ENCODE data around the gene SUPT6H. TPM values are rescaled to one million over a fixed set of nuclear protein-coding genes. Genes with fewer than 3 reads are reported as not detected.

The SUPT6H gene
- total RNA-seq, 2 experiments from 2014 or later = 33.7 to 76.5 TPM

GRCh38 chr17:28714281-28714680, 52.3 kb downstream of the SUPT6H start:
- ChIA-PET CTCF (ENCODE audit: unreplicated experiment) (no interaction called here), POLR2A (interaction anchor here (0.6 kb wide), 1 partner anchor 47 kb away, joined by 3 read pairs; no protein-coding TSS in a partner anchor)
- no peak for DNase-seq (ENCODE audit: low spot score)
- H2AFZ ChIP-seq (ENCODE audit: low read length) = no peak overlapping the region
- intact Hi-C loops (cut with micrococcal nuclease; ENCODE audit: unreplicated experiment) = no loop called here
- H3K4me2 ChIP-seq (ENCODE audit: low read length) = no peak overlapping the region
- H3K27ac ChIP-seq (ENCODE audit: low read depth, low read length, poor library complexity, severe bottlenecking) = no peak overlapping the region
- no peaks in the 10 kb centered on the region for H3K9me2 ChIP-seq (ENCODE audit: insufficient read depth, low read length)
- BruUV-seq (replicated peaks) = no TSS peak
- H3K9me3 ChIP-seq (ENCODE audit: low read length) = no peaks in the 10 kb centered on the region
- no peaks in the 10 kb centered on the region for H3K79me2 ChIP-seq (ENCODE audit: insufficient read depth, low read depth, low read length)
- H3K36me3 ChIP-seq (ENCODE audit: insufficient read depth, low read length) = no peaks in the 10 kb centered on the region
- H3K4me1 ChIP-seq (ENCODE audit: insufficient read depth, low read length, poor library complexity, severe bottlenecking) = peaks cover 38% of the 10 kb centered on the region
- no peak overlapping the region for H3K4me3 ChIP-seq (ENCODE audit: low read depth, low read length, poor library complexity, severe bottlenecking)
- TF ChIP-seq CTCF (conservative IDR thresholded peaks at IDR 0.05; ENCODE audit: low read length) (no peak; the same call in 1 of the 2 replicates), EZH2phosphoT487 (IDR thresholded peaks at IDR 0.05; ENCODE audit: borderline replicate concordance, low read depth, low read length) (no peak)
- no peaks in the 10 kb centered on the region for H4K20me1 ChIP-seq (ENCODE audit: insufficient read depth, low read length)

GRCh38 chr17:28715217-28715616, 53.2 kb downstream of the SUPT6H start:
- DNase-seq (ENCODE audit: low spot score) = no peak
- no peaks in the 10 kb centered on the region for H3K9me3 ChIP-seq (ENCODE audit: low read length)
- peaks cover 4% of the 10 kb centered on the region for H3K36me3 ChIP-seq (ENCODE audit: insufficient read depth, low read length)
- H3K4me3 ChIP-seq (ENCODE audit: low read depth, low read length, poor library complexity, severe bottlenecking) = no peak overlapping the region
- H3K79me2 ChIP-seq (ENCODE audit: insufficient read depth, low read depth, low read length) = peaks cover 4% of the 10 kb centered on the region
- H2AFZ ChIP-seq (ENCODE audit: low read length) = no peak overlapping the region
- POLR2A ChIA-PET = interaction anchor here (1.0 kb wide), 1 partner anchor 143 kb away, joined by 3 read pairs; no protein-coding TSS in a partner anchor
- CTCF ChIA-PET (ENCODE audit: unreplicated experiment) = interaction anchor here (0.6 kb wide), 1 partner anchor 54 kb away, joined by 3 read pairs; the partner anchor contains the start of gene SDF2
- BruUV-seq (replicated peaks) = no TSS peak
- no peaks in the 10 kb centered on the region for H3K9me2 ChIP-seq (ENCODE audit: insufficient read depth, low read length)
- TF ChIP-seq CTCF (conservative IDR thresholded peaks at IDR 0.05; ENCODE audit: low read length) (no peak), EZH2phosphoT487 (IDR thresholded peaks at IDR 0.05; ENCODE audit: borderline replicate concordance, low read depth, low read length) (no peak)
- H3K27ac ChIP-seq (ENCODE audit: low read depth, low read length, poor library complexity, severe bottlenecking) = no peak overlapping the region
- intact Hi-C loops (cut with micrococcal nuclease; ENCODE audit: unreplicated experiment) = no loop called here
- no peak overlapping the region for H3K4me2 ChIP-seq (ENCODE audit: low read length)
- no peaks in the 10 kb centered on the region for H4K20me1 ChIP-seq (ENCODE audit: insufficient read depth, low read length)
- peaks cover 30% of the 10 kb centered on the region for H3K4me1 ChIP-seq (ENCODE audit: insufficient read depth, low read length, poor library complexity, severe bottlenecking)

GRCh38 chr17:28716740-28717577, 55.0 kb downstream of the SUPT6H start:
- ChIA-PET POLR2A (no interaction called here), CTCF (ENCODE audit: unreplicated experiment) (no interaction called here)
- Histone ChIP-seq H3K4me2 (ENCODE audit: low read length) (no peak overlapping the region), H2AFZ (ENCODE audit: low read length) (no peak overlapping the region), H3K36me3 (ENCODE audit: insufficient read depth, low read length) (peaks cover 21% of the 10 kb centered on the region), H4K20me1 (ENCODE audit: insufficient read depth, low read length) (peaks cover 5% of the 10 kb centered on the region; the same call in 1 of the 2 replicates), H3K4me1 (ENCODE audit: insufficient read depth, low read length, poor library complexity, severe bottlenecking) (peaks cover 22% of the 10 kb centered on the region), H3K9me3 (ENCODE audit: low read length) (no peaks in the 10 kb centered on the region), H3K4me3 (ENCODE audit: low read depth, low read length, poor library complexity, severe bottlenecking) (no peak overlapping the region), H3K79me2 (ENCODE audit: insufficient read depth, low read depth, low read length) (peaks cover 22% of the 10 kb centered on the region), H3K27ac (ENCODE audit: low read depth, low read length, poor library complexity, severe bottlenecking) (no peak overlapping the region), H3K9me2 (ENCODE audit: insufficient read depth, low read length) (no peaks in the 10 kb centered on the region)
- DNase-seq (ENCODE audit: low spot score) = no peak
- BruUV-seq (replicated peaks) = no TSS peak
- TF ChIP-seq EZH2phosphoT487 (IDR thresholded peaks at IDR 0.05; ENCODE audit: borderline replicate concordance, low read depth, low read length) (no peak), CTCF (conservative IDR thresholded peaks at IDR 0.05; ENCODE audit: low read length) (no peak)
- intact Hi-C loops (cut with micrococcal nuclease; ENCODE audit: unreplicated experiment) = no loop called here

Data from OCI-LY7 (cell line).